ENCODE results near the gene DNAH11.
"Not testable (repeated sequence)": the region's sequence is repeated elsewhere in the genome, so short reads cannot be mapped to it uniquely, and the experiment has no call there.

The DNAH11 gene

GRCh38 chr7:21719846-21720245 is 177.0 kb downstream of the DNAH11 start:
- DNase-seq = peak; percentile 3

GRCh38 chr7:21722371-21722770 is 179.5 kb downstream of the DNAH11 start:
- DNase-seq = no peak

- DNase-seq = no peak
Observed at GRCh38 chr7:21724562-21724961, 181.7 kb downstream of the DNAH11 start.

GRCh38 chr7:21730399-21730798 is 187.6 kb downstream of the DNAH11 start:
- no peak for DNase-seq

- no peak for DNase-seq
Observed at GRCh38 chr7:21731977-21732376, 189.1 kb downstream of the DNAH11 start.

- DNase-seq = not testable (repeated sequence)
Observed at GRCh38 chr7:21732956-21733355, 190.1 kb downstream of the DNAH11 start.

GRCh38 chr7:21733837-21734236 is 191.0 kb downstream of the DNAH11 start:
- no peak for DNase-seq

- no peak for DNase-seq
Observed at GRCh38 chr7:21743493-21743892, 200.7 kb downstream of the DNAH11 start.

GRCh38 chr7:21746949-21747348 is 204.1 kb downstream of the DNAH11 start:
- DNase-seq = no peak

GRCh38 chr7:21747806-21748205 is 205.0 kb downstream of the DNAH11 start:
- no peak for DNase-seq

- no peak for DNase-seq
Observed at GRCh38 chr7:21749378-21749777, 206.5 kb downstream of the DNAH11 start.

- DNase-seq = no peak
Observed at GRCh38 chr7:21753071-21753470, 210.2 kb downstream of the DNAH11 start.

GRCh38 chr7:21754963-21755362 is 212.1 kb downstream of the DNAH11 start:
- DNase-seq = no peak

- DNase-seq = no peak
Observed at GRCh38 chr7:21757537-21758282, 214.9 kb downstream of the DNAH11 start.

- no peak for DNase-seq
Observed at GRCh38 chr7:21758286-21758685, 215.4 kb downstream of the DNAH11 start.

GRCh38 chr7:21762469-21762868 is 219.6 kb downstream of the DNAH11 start:
- DNase-seq = no peak

GRCh38 chr7:21763818-21764217 is 221.0 kb downstream of the DNAH11 start:
- DNase-seq = no peak

GRCh38 chr7:21766218-21766617 is 223.4 kb downstream of the DNAH11 start:
- DNase-seq = no peak

GRCh38 chr7:21767300-21767900 is 224.6 kb downstream of the DNAH11 start:
- no peak for DNase-seq

GRCh38 chr7:21768279-21768678 is 225.4 kb downstream of the DNAH11 start:
- no peak for DNase-seq

GRCh38 chr7:21771266-21771665 is 228.4 kb downstream of the DNAH11 start:
- DNase-seq = no peak

- no peak for DNase-seq
Observed at GRCh38 chr7:21771906-21772610, 229.2 kb downstream of the DNAH11 start.

- no peak for DNase-seq
Observed at GRCh38 chr7:21773326-21773725, 230.5 kb downstream of the DNAH11 start.

- DNase-seq = no peak
Observed at GRCh38 chr7:21777921-21778320, 235.1 kb downstream of the DNAH11 start.
